WTC11 (cell line): ENCODE measurements around the gene ZNF423. TPM values are rescaled to one million over a fixed set of nuclear protein-coding genes. Genes with fewer than 3 reads are reported as not detected.

Experiments used
- ATAC-seq: fragments of 200-7000 bp; cut with Tn5 transposase; 2 replicates; pipeline ENCODE4 v1.10.0; 2021; ENCODE audit warnings: mild to moderate bottlenecking, moderate library complexity
- CTCF ChIA-PET: fragments of 300-600 bp; sonication (Branson Sonifier 250); formaldehyde crosslinking; loops from one replicate; lab custom pipeline; 2021; ENCODE audit warnings: antibody characterized with exemption; lab: Charles Lee
- POLR2A ChIA-PET: fragments of 350-600 bp; sonication (Branson Sonifier 250); formaldehyde crosslinking; loops from one replicate; lab custom pipeline; 2021; ENCODE audit warnings: antibody characterized with exemption; lab: Charles Lee
- DNase-seq: peaks from one replicate; pipeline ENCODE4 v3.0.0; 2021; ENCODE audit warnings: low spot score
- H3K27ac Mint-ChIP-seq: 2 replicates; pipeline ENCODE4 v1.8.0; 2021; ENCODE audit warnings: mixed read lengths
- H3K27me3 Mint-ChIP-seq: 2 replicates; pipeline ENCODE4 v1.8.0; 2021; ENCODE audit warnings: low read depth, mild to moderate bottlenecking, moderate library complexity, mixed read lengths
- H3K36me3 Mint-ChIP-seq: 2 replicates; pipeline ENCODE4 v1.8.0; 2021; ENCODE audit warnings: mixed read lengths
- H3K4me1 Mint-ChIP-seq: 2 replicates; pipeline ENCODE4 v1.8.0; 2022; ENCODE audit warnings: mixed read lengths
- H3K4me3 Mint-ChIP-seq: 2 replicates; pipeline ENCODE4 v1.8.0; 2021; ENCODE audit warnings: mild to moderate bottlenecking, moderate library complexity, mixed read lengths
- H3K9me3 Mint-ChIP-seq: 2 replicates; pipeline ENCODE4 v1.8.0; 2021; ENCODE audit warnings: mixed read lengths
- ATF1 ChIP-seq: sonication (generic); formaldehyde crosslinking; IDR thresholded peaks from 2 replicates; pipeline ENCODE4 v1.8.1; 2023; ENCODE audit warnings: mild to moderate bottlenecking, moderate library complexity, missing genetic modification reagents
- CREM ChIP-seq: sonication (generic); formaldehyde crosslinking; IDR thresholded peaks from 2 replicates; pipeline ENCODE4 v1.8.1; 2022; ENCODE audit warnings: mild to moderate bottlenecking, missing genetic modification reagents, moderate library complexity
- ELF4 ChIP-seq: sonication (generic); formaldehyde crosslinking; IDR thresholded peaks from 2 replicates; pipeline ENCODE4 v1.8.1; 2022; ENCODE audit warnings: low read depth, mild to moderate bottlenecking, moderate library complexity, missing genetic modification reagents
- ESRRA ChIP-seq: sonication (generic); formaldehyde crosslinking; IDR thresholded peaks from 2 replicates; pipeline ENCODE4 v1.8.1; 2022; ENCODE audit warnings: mild to moderate bottlenecking, missing genetic modification reagents, borderline replicate concordance
- GTF2I ChIP-seq: fragments of 250-450 bp; sonication (Bioruptor Pico); conservative IDR thresholded peaks from 2 replicates; pipeline ENCODE4 v1.4.0; 2021; ENCODE audit warnings: mild to moderate bottlenecking
- IRF2 ChIP-seq: sonication (generic); formaldehyde crosslinking; IDR thresholded peaks from 2 replicates; pipeline ENCODE4 v1.8.0; 2022; ENCODE audit warnings: low read depth, missing genetic modification reagents, borderline replicate concordance
- NR1H2 ChIP-seq: sonication (generic); formaldehyde crosslinking; IDR thresholded peaks from 2 replicates; pipeline ENCODE4 v1.9.0; 2021; ENCODE audit warnings: mild to moderate bottlenecking, moderate library complexity, missing genetic modification reagents
- SMAD3 ChIP-seq: sonication (generic); formaldehyde crosslinking; IDR thresholded peaks from 2 replicates; pipeline ENCODE4 v1.8.0; 2022; ENCODE audit warnings: missing genetic modification reagents, mild to moderate bottlenecking, borderline replicate concordance
- SMAD4 ChIP-seq: sonication (generic); formaldehyde crosslinking; IDR thresholded peaks from 2 replicates; pipeline ENCODE4 v1.8.0; 2022; ENCODE audit warnings: mild to moderate bottlenecking, missing genetic modification reagents
- TEAD1 ChIP-seq: sonication (generic); formaldehyde crosslinking; IDR thresholded peaks from 2 replicates; pipeline ENCODE4 v1.8.0; 2022; ENCODE audit warnings: mild to moderate bottlenecking, missing genetic modification reagents
- TEAD4 ChIP-seq: sonication (generic); formaldehyde crosslinking; IDR thresholded peaks from 2 replicates; pipeline ENCODE4 v1.8.0; 2022; ENCODE audit warnings: mild to moderate bottlenecking, missing genetic modification reagents
- ZBTB21 ChIP-seq: sonication (generic); formaldehyde crosslinking; IDR thresholded peaks from 2 replicates; pipeline ENCODE4 v1.8.1; 2023; ENCODE audit warnings: mild to moderate bottlenecking, missing genetic modification reagents, borderline replicate concordance
- ZNF121 ChIP-seq: sonication (generic); formaldehyde crosslinking; IDR thresholded peaks from 2 replicates; pipeline ENCODE4 v1.8.0; 2023; ENCODE audit warnings: missing genetic modification reagents
- ZNF671 ChIP-seq: fragments of 250-450 bp; sonication (Bioruptor Pico); IDR thresholded peaks from 2 replicates; pipeline ENCODE4 v1.8.0; 2021; ENCODE audit warnings: mild to moderate bottlenecking
- total RNA-seq: library from RNA; stranded (reverse); gene quantifications from 3 replicates; pipeline ENCODE4 v1.2.3, GENCODE V29; 2021
- TF ChIP-seq, protein P1 (sequence below): sonication (generic); formaldehyde crosslinking; IDR thresholded peaks from 2 replicates; pipeline ENCODE4 v1.8.1; 2022; ENCODE audit warnings: mild to moderate bottlenecking, missing genetic modification reagents, moderate library complexity, borderline replicate concordance
- TF ChIP-seq, protein P2 (sequence below): fragments of 250-450 bp; sonication (Bioruptor Pico); IDR thresholded peaks from 2 replicates; pipeline ENCODE4 v1.9.0; 2021; ENCODE audit warnings: mild to moderate bottlenecking
- TF ChIP-seq, protein P3 (sequence below): fragments of 200-600 bp; IDR thresholded peaks from 2 replicates; pipeline ENCODE4 v1.8.0; 2022; ENCODE audit warnings: antibody characterized with exemption
- TF ChIP-seq, protein P4 (sequence below): sonication (generic); formaldehyde crosslinking; IDR thresholded peaks from 2 replicates; pipeline ENCODE4 v1.8.0; 2022; ENCODE audit warnings: missing genetic modification reagents
- TF ChIP-seq, protein P5 (sequence below): sonication (generic); formaldehyde crosslinking; IDR thresholded peaks from 2 replicates; pipeline ENCODE4 v1.8.1; 2023; ENCODE audit warnings: mild to moderate bottlenecking, missing genetic modification reagents, borderline replicate concordance
- TF ChIP-seq, protein P6 (sequence below): sonication (generic); formaldehyde crosslinking; IDR thresholded peaks from 2 replicates; pipeline ENCODE4 v1.8.0; 2022; ENCODE audit warnings: mild to moderate bottlenecking, missing genetic modification reagents

The ZNF423 gene
- total RNA-seq, 1 experiment from 2014 or later = 38.8 TPM

DNA sequence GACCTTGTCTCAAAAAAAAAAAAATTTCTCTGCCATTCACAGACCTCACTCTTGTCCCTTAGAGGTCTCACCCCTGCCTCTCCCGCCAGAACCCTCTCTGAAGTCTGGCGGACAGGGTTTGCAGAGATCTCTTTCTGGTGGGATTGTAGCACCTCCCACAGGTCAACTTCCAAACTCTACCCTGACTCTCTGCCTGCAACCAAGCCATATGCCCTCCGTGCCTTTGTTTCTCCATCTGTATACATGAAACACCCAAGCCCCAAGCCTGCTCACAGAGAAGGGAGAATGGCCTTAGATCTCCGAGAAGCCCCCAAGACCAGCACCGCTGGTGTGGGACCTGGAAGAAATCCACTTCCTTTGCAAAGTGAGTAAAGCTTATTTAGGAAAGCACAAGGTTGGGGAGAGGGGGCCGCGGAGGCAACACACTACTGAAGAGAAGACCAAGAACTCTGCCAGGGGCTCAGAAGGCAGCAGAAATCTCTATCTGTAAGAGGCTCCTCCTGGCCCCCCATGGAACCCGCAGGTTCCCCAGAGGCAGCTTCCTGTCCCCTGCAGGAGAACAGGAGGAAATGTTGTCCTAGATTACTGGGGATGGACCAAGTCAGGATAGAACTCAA lies 262.4 kb downstream of the ZNF423 start (continued):
- TF ChIP-seq NR1H2 (CRISPR knock-in tag) (no peak), TEAD1 (CRISPR knock-in tag) (no peak)
- TF ChIP-seq, protein P1, sequence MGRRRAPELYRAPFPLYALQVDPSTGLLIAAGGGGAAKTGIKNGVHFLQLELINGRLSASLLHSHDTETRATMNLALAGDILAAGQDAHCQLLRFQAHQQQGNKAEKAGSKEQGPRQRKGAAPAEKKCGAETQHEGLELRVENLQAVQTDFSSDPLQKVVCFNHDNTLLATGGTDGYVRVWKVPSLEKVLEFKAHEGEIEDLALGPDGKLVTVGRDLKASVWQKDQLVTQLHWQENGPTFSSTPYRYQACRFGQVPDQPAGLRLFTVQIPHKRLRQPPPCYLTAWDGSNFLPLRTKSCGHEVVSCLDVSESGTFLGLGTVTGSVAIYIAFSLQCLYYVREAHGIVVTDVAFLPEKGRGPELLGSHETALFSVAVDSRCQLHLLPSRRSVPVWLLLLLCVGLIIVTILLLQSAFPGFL (CRISPR knock-in tag) = no peak
- TF ChIP-seq, protein P2, sequence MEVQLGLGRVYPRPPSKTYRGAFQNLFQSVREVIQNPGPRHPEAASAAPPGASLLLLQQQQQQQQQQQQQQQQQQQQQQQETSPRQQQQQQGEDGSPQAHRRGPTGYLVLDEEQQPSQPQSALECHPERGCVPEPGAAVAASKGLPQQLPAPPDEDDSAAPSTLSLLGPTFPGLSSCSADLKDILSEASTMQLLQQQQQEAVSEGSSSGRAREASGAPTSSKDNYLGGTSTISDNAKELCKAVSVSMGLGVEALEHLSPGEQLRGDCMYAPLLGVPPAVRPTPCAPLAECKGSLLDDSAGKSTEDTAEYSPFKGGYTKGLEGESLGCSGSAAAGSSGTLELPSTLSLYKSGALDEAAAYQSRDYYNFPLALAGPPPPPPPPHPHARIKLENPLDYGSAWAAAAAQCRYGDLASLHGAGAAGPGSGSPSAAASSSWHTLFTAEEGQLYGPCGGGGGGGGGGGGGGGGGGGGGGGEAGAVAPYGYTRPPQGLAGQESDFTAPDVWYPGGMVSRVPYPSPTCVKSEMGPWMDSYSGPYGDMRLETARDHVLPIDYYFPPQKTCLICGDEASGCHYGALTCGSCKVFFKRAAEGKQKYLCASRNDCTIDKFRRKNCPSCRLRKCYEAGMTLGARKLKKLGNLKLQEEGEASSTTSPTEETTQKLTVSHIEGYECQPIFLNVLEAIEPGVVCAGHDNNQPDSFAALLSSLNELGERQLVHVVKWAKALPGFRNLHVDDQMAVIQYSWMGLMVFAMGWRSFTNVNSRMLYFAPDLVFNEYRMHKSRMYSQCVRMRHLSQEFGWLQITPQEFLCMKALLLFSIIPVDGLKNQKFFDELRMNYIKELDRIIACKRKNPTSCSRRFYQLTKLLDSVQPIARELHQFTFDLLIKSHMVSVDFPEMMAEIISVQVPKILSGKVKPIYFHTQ (CRISPR knock-in tag) = no peak

DNA sequence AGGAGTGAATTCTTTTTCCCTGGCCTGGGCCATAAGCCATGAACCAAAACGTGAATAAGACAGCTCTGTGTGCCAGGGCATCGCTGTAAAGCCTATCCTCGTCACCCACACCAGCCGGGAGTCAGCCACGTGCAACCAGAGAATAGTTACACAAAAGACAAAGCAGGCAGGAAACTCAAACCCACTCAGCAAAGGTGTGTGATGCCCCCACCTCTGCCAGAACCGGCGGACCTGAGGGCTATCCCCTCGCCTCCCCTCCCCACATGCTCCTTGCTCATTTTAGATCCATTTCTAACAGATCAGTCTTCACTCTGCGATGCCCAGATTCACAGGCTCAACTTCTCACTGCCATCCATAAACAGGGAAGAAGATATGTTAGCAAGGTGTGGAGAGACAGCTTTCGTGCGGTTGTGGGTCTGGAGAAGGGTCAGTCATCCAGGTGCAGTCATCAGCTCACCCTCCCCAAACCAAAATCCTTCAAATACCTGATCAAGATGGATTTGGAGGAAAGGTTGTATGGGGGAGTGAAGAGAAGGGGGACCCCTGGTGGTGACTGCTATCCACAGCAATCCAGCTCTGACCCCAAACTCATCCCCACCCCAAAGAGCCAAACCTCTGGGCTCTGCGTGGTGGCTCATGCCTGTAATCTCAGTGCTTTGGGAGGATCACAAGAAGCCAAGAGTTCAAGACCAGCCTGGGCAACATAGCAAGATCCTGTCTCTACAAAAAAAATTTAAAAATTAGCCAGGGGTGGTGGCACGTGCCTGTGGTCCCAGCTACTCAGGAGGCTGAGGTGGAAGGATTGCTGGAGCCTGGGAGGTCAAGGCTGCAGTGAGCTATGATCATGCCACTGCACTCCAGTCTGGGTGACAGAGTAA lies 263.1 kb downstream of the ZNF423 start:
- DNase-seq (peak; percentile 72), ATAC-seq (peak; percentile 79)
- CTCF ChIA-PET = interaction anchor here (0.7 to 4.3 kb wide), 73 partner anchors 9 to 433 kb away, joined by 3 to 100 read pairs (median 5); partner anchors contain the start of gene CNEP1R1
- H3K27ac Mint-ChIP-seq = peak overlapping the region; percentile 57; the same call in 1 of the 2 replicates
- POLR2A ChIA-PET = no interaction called here
- peaks cover 6% of the 10 kb centered on the region for H3K9me3 Mint-ChIP-seq
- no peak overlapping the region for H3K4me3 Mint-ChIP-seq
- peaks cover 55% of the 10 kb centered on the region for H3K4me1 Mint-ChIP-seq
- no peaks in the 10 kb centered on the region; the same call in 1 of the 2 replicates for H3K27me3 Mint-ChIP-seq
- H3K36me3 Mint-ChIP-seq = no peaks in the 10 kb centered on the region
- TF ChIP-seq CREM (CRISPR knock-in tag) (no peak), IRF2 (CRISPR knock-in tag) (no peak), ZNF121 (CRISPR knock-in tag) (0 out of 2 replicates have a peak, but pooled peaks have one; percentile 24), TEAD4 (no peak), SMAD4 (CRISPR knock-in tag) (no peak), ZBTB21 (CRISPR knock-in tag) (no peak), ESRRA (CRISPR knock-in tag) (no peak), ELF4 (CRISPR knock-in tag) (no peak), ZNF671 (CRISPR knock-in tag) (no peak), ATF1 (CRISPR knock-in tag) (no peak), GTF2I (CRISPR knock-in tag) (no peak), SMAD3 (CRISPR knock-in tag) (no peak)
- TF ChIP-seq, protein P3, sequence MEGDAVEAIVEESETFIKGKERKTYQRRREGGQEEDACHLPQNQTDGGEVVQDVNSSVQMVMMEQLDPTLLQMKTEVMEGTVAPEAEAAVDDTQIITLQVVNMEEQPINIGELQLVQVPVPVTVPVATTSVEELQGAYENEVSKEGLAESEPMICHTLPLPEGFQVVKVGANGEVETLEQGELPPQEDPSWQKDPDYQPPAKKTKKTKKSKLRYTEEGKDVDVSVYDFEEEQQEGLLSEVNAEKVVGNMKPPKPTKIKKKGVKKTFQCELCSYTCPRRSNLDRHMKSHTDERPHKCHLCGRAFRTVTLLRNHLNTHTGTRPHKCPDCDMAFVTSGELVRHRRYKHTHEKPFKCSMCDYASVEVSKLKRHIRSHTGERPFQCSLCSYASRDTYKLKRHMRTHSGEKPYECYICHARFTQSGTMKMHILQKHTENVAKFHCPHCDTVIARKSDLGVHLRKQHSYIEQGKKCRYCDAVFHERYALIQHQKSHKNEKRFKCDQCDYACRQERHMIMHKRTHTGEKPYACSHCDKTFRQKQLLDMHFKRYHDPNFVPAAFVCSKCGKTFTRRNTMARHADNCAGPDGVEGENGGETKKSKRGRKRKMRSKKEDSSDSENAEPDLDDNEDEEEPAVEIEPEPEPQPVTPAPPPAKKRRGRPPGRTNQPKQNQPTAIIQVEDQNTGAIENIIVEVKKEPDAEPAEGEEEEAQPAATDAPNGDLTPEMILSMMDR = peak; percentile 76
- TF ChIP-seq, protein P4, sequence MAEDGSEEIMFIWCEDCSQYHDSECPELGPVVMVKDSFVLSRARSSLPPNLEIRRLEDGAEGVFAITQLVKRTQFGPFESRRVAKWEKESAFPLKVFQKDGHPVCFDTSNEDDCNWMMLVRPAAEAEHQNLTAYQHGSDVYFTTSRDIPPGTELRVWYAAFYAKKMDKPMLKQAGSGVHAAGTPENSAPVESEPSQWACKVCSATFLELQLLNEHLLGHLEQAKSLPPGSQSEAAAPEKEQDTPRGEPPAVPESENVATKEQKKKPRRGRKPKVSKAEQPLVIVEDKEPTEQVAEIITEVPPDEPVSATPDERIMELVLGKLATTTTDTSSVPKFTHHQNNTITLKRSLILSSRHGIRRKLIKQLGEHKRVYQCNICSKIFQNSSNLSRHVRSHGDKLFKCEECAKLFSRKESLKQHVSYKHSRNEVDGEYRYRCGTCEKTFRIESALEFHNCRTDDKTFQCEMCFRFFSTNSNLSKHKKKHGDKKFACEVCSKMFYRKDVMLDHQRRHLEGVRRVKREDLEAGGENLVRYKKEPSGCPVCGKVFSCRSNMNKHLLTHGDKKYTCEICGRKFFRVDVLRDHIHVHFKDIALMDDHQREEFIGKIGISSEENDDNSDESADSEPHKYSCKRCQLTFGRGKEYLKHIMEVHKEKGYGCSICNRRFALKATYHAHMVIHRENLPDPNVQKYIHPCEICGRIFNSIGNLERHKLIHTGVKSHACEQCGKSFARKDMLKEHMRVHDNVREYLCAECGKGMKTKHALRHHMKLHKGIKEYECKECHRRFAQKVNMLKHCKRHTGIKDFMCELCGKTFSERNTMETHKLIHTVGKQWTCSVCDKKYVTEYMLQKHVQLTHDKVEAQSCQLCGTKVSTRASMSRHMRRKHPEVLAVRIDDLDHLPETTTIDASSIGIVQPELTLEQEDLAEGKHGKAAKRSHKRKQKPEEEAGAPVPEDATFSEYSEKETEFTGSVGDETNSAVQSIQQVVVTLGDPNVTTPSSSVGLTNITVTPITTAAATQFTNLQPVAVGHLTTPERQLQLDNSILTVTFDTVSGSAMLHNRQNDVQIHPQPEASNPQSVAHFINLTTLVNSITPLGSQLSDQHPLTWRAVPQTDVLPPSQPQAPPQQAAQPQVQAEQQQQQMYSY (CRISPR knock-in tag) = no peak
- TF ChIP-seq, protein P5, sequence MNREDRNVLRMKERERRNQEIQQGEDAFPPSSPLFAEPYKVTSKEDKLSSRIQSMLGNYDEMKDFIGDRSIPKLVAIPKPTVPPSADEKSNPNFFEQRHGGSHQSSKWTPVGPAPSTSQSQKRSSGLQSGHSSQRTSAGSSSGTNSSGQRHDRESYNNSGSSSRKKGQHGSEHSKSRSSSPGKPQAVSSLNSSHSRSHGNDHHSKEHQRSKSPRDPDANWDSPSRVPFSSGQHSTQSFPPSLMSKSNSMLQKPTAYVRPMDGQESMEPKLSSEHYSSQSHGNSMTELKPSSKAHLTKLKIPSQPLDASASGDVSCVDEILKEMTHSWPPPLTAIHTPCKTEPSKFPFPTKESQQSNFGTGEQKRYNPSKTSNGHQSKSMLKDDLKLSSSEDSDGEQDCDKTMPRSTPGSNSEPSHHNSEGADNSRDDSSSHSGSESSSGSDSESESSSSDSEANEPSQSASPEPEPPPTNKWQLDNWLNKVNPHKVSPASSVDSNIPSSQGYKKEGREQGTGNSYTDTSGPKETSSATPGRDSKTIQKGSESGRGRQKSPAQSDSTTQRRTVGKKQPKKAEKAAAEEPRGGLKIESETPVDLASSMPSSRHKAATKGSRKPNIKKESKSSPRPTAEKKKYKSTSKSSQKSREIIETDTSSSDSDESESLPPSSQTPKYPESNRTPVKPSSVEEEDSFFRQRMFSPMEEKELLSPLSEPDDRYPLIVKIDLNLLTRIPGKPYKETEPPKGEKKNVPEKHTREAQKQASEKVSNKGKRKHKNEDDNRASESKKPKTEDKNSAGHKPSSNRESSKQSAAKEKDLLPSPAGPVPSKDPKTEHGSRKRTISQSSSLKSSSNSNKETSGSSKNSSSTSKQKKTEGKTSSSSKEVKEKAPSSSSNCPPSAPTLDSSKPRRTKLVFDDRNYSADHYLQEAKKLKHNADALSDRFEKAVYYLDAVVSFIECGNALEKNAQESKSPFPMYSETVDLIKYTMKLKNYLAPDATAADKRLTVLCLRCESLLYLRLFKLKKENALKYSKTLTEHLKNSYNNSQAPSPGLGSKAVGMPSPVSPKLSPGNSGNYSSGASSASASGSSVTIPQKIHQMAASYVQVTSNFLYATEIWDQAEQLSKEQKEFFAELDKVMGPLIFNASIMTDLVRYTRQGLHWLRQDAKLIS (CRISPR knock-in tag) = no peak
- TF ChIP-seq, protein P6, sequence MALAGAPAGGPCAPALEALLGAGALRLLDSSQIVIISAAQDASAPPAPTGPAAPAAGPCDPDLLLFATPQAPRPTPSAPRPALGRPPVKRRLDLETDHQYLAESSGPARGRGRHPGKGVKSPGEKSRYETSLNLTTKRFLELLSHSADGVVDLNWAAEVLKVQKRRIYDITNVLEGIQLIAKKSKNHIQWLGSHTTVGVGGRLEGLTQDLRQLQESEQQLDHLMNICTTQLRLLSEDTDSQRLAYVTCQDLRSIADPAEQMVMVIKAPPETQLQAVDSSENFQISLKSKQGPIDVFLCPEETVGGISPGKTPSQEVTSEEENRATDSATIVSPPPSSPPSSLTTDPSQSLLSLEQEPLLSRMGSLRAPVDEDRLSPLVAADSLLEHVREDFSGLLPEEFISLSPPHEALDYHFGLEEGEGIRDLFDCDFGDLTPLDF (CRISPR knock-in tag) = no peak
